Peyer's patch (tissue), 4 donors: ENCODE data around the gene TCF3.

Source experiments
- CTCF ChIP-seq, 6 experiments: fragments of 450-650 bp in 4 of 6; fragments of 200-600 bp in 2 of 6; sonication (generic) in 1 of 6; IDR thresholded peaks; one replicate each; pipeline ENCODE4 v1.5.1; 2017 to 2019; ENCODE audit warnings: antibody characterized with exemption in 6 of 6, mild to moderate bottlenecking in 3 of 6, moderate library complexity in 1 of 6
- POLR2A ChIP-seq, 2 donors: fragments of 450-650 bp; IDR thresholded peaks; one replicate each; pipeline ENCODE4 v1.5.1; 2017; ENCODE audit warnings: antibody characterized with exemption in 2 of 2, mild to moderate bottlenecking in 2 of 2, moderate library complexity in 2 of 2

- TF ChIP-seq POLR2A (IDR thresholded peaks at IDR 0.05) (no peak), CTCF (IDR thresholded peaks at IDR 0.05) (no peak)
Observed at GRCh38 chr19:1580957-1581356, 71.5 kb downstream of the TCF3 start.
